Measurements from ENCODE around the gene SDK1.

DNA sequence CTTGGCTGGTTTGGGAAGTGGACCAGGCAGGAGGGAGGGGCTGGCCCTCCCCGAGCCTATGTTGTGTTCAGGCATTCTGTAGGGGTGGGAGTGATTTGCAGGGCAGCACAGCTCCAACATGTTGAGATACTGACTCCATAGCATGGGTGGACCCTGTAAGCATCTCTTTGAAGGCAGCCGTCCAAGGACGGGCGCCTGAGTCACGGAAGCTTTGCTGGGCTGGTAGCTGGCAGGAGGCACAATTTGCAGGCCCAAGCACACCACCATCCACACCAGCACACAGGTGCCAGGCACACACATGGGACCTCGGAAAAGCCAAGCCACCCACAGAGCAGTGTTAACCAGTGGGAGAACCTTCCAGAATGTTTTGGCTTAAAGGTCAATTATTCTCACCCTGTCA lies 875.9 kb downstream of the SDK1 start:
- no peak for TF ChIP-seq POLR2A (IDR thresholded peaks at IDR 0.05)
- TF ChIP-seq, protein P1, sequence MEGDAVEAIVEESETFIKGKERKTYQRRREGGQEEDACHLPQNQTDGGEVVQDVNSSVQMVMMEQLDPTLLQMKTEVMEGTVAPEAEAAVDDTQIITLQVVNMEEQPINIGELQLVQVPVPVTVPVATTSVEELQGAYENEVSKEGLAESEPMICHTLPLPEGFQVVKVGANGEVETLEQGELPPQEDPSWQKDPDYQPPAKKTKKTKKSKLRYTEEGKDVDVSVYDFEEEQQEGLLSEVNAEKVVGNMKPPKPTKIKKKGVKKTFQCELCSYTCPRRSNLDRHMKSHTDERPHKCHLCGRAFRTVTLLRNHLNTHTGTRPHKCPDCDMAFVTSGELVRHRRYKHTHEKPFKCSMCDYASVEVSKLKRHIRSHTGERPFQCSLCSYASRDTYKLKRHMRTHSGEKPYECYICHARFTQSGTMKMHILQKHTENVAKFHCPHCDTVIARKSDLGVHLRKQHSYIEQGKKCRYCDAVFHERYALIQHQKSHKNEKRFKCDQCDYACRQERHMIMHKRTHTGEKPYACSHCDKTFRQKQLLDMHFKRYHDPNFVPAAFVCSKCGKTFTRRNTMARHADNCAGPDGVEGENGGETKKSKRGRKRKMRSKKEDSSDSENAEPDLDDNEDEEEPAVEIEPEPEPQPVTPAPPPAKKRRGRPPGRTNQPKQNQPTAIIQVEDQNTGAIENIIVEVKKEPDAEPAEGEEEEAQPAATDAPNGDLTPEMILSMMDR (IDR thresholded peaks at IDR 0.05 in 4 of 5, conservative IDR thresholded peaks at IDR 0.05 in 1 of 5): no peak
